Hepatic stellate cell (primary cell): Measurements from ENCODE around the gene MKRN2.

Source experiments
- DNase-seq: peaks from one replicate; pipeline ENCODE4 v3.0.0; 2011; ENCODE audit warnings: low spot score

Gene MKRN2

DNA sequence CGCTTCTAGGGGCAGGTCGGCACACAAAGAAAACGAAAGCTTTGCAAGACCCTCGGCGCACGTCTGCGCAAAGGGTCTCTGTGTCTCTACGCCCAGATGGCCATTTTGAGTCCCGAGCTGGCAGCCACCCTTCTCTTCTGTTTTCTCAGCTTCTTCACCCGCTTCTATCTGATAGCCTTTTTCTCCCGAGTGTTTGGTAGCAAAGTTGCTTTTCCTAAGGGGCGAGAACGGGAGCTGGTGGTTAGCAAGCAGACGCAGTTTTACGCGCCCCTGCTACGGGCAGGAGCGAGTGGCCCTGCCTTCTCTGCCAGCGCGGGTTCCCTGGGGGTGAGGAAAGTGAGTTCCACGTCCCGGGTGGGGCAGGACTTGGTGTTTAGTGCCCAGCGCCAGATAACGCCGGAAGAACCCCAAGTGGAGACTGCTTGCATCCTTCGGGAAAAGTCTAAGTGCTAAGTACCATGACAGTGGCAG lies 2.9 kb upstream of the MKRN2 start:
- DNase-seq = peak; percentile 49

DNA sequence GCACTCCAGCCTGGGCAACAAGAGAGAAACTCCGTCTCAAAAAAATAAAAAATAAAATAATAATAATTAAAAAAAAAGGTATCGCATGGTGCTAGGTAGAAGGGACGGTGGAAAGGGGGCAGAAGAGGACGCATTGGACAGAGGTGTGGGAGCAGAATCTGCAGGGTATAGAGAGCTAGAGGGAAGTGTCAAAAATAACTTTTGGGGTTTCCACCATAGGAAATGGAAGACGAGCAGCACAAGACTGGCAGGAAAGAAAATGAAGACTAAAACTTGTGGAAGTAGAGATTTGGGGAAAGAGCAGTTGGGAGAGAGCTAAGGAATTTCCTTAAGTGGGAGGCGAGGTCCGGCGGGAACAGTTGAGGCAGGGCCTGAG lies 585 bp upstream of the MKRN2 start:
- DNase-seq = no peak

DNA sequence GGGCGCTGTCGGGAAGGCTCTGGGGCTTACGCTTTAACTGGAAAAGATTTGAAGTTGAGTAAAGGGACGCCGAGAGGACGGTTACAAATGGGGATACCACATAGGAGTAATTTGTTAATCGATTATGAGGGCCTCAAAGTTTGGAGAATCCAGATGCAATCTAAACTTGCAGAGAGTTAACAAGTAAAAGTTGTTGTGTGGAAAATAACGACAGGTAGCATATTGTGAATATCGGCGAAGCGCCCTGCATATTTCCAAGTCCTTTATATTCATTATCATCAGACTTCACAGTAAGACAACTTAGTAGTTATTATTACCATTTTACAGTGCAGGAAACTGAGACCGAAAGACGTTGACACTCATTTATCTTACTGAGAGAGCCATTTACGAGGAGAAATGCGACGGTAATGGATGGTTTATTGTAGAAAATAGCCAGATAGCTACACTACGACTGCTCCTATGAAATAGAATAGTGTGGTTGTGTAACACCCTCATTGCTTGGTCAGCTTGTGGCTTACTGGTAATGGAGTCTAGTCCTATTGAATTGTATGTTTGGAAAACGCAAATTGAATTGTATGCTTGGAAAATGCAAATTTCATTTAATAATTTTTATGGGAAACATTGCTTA lies 700 bp downstream of the MKRN2 start:
- DNase-seq = peak; percentile 31

DNA sequence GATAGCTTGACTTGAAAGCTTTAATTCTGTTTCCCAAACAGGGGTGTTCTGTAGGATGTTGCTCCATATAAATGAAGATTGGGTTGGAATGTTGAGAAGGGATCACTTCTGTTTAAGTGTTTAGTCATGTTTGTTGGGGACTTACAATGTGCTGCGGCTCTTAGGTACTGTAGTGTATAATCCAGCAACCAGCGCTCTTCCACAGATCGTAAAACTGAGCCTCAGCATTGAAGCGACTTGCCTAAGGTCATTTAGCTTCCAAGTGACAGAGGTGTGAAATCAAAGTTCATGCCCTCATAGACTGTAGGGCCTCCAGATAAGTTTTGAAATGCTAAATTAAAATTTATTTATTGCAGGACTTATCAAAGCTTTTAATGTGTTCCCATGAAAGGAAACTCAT lies 1.8 kb downstream of the MKRN2 start:
- DNase-seq = no peak

DNA sequence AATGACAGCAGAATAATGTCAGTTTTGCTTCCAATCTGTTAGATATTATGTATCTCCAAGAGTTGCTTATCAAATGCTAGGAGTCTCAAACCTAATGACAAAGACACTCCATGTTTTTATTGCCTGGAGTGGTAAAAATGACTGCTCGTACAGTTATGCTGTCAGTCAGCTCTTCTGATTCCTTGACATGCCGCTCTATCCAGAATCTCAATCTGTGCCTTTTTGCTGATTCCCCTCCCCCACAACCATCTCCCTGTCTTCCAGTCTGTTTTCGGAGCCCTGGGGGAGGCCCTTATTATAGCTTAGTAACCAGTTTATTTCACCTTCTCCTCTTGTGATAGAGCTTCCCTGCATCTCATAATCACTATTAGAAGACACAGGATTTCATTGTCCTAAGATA lies 2.6 kb downstream of the MKRN2 start:
- no peak for DNase-seq

DNA sequence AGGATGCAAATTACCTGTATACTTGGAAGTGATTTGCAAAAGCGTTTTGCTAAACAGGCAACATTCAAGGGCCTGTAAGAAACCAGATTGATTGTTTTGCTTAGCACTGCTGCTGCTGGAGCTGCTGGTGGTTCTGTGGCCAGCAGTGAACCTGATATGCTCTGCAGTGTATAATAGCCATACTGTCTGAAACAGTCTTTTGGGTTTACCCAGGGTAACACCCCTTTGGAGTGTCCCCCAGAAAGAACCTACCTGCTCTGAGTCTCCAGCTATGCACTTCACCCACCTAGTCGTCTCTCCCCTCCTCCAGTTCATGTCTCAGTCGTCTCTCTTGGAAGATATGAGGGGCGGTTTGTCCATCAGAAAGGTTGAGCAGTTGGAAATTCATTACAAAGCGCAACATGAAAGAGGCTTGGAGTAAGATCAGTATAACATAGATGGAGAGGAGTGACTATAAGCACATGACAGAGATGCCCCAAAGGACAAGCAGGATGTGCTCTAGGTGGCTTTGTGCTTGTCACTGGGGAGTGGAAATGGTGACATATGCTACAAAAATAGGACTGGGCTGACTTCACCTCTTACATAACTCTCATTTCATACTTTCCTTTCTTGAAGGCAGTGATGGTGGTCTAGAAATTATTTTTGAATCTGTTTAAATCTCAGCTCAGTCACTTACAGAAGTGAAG lies 3.8 kb downstream of the MKRN2 start:
- DNase-seq = no peak

DNA sequence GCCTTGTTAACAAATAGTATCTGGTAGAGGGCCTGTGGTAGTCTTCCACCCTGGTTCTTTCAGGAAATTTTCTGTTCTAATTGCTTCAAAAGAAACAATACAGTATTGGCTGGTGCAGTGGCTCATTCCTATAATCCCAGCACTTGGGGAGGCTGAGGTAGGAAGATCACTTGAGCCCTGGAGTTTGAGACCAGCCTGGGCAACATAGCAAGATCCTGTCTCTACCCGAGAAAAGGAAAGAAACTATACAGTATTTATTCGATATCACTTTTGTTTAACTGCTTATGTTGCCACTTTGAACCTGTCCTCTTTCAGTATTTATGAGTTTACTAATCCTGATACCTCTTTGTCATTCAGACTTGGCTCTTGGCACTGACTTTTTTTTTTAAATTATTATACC lies 4.5 kb downstream of the MKRN2 start:
- DNase-seq = no peak

DNA sequence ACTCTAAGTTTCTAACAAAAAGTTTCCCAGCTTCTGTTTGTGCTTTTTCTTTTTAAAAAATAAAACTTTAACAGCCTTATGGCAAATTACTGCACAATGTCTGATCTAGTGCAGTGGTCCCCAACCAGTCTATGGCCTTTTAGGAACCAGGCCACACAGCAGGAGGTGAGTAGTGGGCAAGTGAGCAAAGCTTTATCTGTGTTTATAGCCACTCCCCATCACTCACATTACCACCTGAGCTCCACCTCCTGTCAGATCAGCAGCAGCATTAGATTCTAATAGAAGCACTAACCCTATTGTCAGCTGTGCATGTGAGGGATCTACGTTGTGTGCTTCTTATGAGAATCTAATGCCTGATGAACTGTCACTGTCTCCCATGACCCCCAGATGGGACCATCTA lies 5.6 kb downstream of the MKRN2 start:
- no peak for DNase-seq

DNA sequence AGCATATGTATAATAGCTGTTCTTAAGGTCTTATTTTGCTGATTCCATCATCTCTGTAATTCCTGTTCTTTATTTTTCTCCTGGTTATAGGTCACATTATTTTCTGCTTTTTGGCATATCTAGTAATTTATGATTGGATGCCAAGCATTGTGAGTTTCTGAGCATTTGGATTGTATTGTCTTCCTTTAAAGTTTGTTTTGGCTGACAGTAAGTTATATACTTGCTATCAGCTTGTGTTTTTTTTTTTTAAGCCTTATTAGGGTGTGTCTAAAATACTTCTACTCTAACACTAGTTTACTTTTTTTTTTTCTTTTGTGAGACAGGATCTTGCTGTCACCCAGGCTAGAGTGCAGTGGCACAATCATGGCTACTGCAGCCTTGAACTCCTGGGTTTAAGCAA lies 10.1 kb downstream of the MKRN2 start:
- no peak for DNase-seq

DNA sequence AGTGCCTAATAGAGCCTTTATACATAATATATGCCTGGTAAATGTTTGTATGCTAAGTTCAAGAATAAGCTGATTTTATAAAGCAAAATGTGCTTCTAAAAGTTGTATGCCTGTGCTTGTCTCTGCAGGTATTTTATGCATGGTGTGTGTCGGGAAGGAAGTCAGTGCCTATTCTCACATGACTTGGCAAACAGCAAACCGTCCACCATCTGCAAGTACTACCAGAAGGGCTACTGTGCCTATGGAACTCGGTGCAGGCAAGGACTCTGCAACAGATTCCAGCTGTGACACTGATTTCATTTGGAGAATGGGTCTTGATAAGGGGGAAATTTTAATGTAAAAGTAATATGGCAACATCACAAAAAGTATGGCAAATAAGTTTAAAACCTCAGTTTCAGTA lies 11.9 kb downstream of the MKRN2 start:
- DNase-seq = no peak

DNA sequence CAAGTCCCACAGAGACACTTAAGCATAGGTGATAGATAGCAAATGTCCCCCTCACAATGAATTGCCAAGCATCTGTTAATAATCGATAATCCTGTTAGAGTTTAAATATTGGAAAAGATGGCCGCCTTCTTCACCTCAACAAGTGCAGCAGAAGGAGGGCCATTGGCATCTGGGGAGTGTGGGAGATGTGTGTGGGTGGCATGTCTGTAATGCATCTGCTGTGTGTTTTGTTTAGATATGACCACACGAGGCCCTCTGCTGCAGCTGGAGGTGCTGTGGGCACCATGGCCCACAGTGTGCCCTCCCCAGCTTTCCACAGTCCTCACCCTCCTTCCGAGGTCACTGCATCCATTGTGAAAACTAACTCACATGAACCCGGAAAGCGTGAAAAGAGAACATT lies 12.9 kb downstream of the MKRN2 start:
- DNase-seq = no peak

DNA sequence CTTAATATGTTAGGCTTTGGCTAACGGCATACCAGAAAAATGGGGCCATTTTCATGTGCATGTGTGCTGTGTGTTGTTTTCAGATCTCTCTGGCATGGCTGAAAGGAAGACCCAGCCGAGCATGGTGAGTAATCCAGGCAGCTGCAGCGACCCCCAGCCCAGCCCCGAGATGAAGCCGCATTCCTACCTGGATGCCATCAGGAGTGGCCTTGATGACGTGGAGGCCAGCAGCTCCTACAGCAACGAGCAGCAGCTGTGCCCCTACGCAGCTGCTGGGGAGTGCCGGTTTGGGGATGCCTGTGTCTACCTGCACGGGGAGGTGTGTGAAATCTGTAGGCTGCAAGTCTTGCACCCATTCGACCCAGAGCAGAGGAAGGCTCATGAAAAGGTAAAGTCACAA lies 15.1 kb downstream of the MKRN2 start:
- DNase-seq = no peak

DNA sequence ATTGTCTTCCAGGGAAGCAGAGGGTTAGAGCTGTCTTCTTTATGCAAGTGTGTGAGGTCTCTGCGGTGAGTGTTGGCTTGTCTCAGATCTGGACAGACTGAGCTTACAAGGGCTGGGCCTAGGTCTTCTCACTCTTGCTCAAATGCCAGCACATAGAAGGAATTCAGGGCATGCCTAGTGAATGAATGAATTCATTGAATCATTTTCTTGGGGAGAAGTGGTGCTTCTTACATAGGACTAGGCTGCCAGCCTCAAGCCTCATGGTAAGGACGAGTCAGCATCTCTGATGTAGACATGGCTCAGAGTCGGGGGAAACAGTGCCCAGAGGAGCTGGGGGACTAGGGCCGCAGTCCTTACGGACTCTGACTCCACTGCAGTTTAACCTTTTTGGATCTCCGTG lies 17.2 kb downstream of the MKRN2 start:
- DNase-seq = no peak

DNA sequence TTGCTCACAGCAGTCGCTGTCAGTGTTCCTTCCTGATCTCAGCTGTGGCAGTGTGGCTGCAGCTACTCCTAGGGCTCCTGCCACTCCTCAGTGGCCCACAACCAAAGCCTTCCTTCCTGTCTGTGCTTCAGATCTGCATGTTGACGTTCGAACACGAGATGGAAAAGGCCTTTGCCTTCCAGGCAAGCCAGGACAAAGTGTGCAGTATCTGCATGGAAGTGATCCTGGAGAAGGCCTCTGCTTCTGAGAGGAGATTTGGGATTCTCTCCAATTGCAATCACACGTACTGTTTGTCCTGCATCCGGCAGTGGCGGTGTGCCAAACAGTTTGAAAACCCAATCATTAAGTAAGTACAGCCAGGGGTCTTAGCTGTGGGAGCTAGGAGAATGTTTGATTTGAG lies 17.8 kb downstream of the MKRN2 start:
- no peak for DNase-seq

DNA sequence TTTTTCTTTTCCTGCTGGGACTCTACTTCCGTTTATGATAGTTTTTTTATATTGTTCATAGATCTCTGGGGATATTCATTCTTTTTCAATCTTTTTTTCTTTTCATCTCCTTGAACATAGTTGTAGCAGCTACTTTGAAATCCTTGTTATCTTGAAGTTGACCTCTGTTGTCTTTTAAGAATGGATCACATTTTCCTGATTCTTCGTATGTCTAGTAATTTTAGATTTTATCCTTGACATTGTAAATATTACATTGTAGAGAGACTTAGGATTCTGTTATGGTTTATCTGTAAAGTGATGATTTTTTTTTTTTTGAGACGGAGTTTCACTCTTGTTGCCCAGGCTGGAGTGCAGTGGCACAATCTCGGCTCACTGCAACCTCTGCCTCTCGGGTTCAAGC lies 20.5 kb downstream of the MKRN2 start:
- no peak for DNase-seq

DNA sequence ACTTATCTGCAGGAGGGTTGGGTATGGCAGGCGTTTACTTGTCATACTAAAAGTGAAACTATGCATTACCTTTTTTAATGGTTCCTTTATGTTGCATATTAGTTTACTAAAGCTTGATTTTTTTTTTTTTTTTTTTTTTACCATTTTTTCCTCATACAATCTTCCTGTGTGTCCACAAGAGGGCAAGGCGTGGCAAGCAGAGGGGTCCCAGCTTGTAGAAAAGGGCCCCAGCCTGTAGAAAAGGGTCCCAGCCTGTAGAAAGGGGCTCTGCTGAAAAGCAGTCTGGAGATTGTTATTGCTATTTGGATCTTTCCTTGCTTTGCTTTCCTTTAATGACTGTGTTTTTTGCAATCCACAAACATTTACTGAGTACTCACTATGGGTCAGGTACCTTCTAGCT lies 21.9 kb downstream of the MKRN2 start:
- no peak for DNase-seq

DNA sequence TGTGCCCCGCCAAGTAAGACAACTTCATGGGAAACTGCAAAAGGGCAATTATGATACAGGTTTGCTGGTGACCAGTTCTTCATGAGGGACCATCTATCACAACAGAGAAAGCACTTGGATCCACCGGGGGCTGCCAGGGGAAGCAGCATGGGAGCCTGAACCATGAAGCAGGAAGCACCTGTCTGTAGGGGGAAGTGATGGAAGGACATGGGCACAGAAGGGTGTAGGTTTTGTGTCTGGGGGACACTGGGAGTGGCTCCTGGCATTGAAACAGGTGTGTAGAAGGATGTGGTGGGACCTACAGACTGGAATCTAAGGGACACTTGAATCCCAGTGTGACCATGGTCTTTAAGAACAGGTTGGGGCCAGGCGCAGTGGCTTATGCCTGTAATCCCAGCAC lies 22.6 kb downstream of the MKRN2 start:
- DNase-seq = no peak

DNA sequence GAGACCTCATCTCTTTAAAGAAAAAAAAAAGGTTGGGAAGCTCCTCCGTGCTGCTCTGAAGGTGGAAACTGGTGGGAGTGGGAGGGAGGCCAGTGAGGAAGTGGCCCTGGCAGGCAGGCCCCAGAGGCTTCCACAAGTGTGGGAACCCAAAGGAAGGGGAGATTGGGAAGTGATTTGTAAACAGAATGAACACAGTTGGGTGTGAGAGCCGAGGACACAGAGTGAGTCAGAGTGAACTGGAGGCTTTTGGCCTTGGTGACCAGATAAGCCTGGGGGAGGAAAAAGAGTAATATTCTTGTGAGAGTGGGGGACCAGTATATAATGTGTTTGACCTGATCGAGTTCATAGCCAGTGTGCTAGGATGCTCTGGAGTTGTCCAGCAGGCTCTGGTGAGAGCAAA lies 23.0 kb downstream of the MKRN2 start:
- DNase-seq = no peak

DNA sequence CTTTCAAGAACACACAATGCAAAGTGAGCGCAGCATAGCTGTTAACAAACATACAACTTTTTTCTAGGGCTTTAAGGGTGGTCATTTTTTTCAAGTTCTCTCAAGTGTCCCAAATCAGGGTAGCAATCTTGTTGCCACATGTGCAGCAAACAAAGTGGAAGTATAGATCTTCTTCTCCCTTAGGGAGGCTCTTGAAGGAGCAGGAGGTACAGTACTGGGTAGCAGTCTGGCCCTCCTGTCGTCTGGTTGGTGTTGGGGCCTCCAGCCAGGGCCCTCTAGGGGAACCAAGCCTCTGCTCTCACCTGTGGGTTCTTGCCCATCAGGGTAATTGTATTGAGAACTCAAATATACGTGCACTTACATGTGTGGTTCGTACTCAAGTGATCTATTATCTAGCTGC lies 25.8 kb downstream of the MKRN2 start:
- no peak for DNase-seq

DNA sequence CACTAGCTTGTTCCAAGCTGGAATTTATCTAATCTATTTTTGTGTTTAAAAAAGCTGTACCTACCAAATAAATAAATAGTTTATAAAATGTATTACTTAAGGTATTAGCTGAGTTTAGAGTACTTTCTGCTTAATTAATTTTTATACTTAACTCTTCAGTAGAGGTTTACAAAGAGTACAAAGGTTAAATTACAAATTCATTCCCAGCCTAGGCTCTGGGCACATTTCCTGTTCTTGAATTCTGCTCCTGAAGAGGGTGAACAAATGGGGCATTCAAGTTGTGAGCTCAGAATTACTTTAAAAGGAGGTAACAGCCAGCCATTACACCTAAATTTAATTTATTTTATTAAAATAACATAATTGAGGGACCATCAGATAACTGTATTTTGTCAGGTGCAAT lies 26.4 kb downstream of the MKRN2 start:
- no peak for DNase-seq

DNA sequence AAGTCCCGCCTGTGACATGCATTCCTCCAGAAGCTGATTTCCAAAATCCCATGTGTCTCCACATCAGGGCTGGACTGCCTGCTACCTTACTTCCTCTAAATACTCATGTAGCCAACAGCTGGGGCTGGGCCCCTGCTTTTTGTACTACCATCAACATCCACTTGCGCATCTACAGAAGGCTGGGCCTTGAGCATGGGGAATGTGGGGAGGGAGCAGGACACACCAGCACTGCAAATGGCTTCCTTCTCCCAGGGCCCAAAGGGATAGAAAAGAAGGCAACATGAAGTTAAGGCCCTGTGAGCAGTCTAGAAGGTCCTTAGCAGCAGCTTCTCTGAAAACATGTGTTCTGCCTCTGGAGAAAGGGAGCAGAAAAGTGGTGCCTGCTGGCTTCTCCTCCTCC lies 27.2 kb downstream of the MKRN2 start:
- no peak for DNase-seq

DNA sequence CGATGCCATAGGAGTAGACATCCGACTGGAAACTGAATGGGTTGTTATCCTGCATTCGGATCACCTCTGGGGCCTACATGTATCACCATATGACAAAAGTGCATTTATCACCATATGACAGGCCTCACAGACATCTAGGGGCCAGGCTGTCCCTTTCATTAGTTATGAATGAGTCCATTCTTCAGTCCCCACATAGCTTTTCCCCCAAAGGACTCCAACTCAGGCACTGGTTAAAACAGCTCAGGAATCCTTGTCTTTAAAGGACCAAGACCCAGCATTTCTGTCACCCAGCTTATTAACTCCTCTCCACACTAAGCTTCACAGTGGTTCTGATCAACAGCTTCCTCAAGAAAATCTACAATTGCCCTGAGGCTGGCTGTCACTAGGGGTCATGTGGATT lies 28.3 kb downstream of the MKRN2 start:
- DNase-seq = no peak

DNA sequence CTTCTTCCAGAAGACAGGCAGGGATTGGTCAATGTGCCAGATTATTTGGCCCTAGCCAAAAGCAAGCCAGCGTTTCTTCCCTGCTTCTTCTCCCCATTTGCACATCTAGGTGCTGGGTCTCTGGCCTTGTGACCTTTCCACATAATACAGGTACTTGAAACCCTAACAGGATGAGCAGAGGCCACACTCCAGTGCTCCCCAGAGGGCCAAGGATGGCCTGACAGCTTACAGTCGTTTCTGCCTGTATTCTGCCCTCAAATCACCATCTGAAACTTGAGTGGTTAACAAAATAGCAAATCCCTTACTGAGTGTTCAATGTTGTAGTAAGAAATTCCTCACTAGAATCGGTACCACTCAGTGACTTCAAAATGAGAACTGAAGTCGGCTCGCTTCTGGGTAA lies 29.1 kb downstream of the MKRN2 start:
- no peak for DNase-seq

DNA sequence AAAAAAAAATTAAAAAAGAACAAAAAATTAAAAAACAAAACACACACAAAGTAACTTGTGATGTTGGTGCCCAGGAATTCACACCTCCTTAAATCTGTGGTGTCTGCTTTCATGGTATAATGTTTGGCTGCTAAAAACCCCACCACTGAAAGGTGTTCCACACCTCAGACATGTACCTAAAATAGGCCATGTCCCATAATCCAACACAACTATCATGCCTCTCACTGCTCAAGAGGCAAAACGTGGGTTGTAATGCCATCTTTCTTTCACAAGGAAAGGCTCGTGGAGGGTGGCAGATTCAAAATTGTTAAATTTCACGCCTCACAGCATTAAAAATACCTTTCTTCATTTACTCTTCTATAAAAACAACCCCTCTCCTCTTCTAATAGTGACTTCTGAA lies 29.5 kb downstream of the MKRN2 start:
- no peak for DNase-seq
